Measurements from ENCODE around the gene RAD51.

Gene RAD51

DNA sequence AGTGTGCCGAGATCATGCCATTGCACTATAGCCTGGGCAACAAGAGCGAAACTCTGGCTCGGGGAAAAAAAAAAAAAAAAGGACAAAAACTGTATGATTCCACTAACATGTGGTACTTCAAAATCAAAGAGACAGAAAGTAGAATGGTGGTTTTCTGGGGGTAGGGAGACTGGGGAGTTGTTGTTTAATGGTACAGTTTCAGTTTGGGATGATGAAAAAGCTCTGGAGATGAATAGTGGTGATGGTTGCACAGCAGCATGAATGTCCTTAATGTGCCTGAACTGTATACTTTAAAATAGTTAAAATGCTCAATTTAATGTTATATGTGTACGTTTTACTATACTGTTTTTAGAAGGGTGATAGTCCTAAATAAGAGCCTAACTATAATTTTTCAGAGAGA lies 27.4 kb downstream of the RAD51 start:
- no peak for DNase-seq (ENCODE audit: low read depth)

GRCh38 chr15:40722934-40723333 lies 28.0 kb downstream of the RAD51 start:
- DNase-seq (ENCODE audit: low read depth), result no peak

DNA sequence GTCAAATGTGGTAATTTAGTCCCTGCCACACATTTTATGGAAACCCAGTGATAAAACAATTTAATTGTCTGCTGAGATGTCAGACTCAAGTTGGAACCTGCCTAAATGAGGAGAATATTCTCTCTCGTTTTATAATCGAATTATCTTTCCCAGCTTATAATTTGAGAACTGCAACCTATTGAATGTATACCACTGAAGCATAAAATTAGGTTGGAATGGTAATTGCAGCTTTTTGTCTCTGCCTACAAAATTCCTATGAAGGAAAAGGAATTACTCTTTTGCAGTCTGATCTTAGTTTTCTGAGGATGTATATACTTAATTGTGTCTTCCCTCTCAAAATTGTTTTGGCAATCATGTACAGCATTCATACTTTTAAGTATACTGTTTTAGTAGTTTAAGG lies 28.9 kb downstream of the RAD51 start:
- DNase-seq (ENCODE audit: low read depth), result no peak

GRCh38 chr15:40731034-40731433 lies 36.1 kb downstream of the RAD51 start:
- DNase-seq (ENCODE audit: low read depth), result no peak

GRCh38 chr15:40736575-40736974 lies 41.6 kb downstream of the RAD51 start:
- DNase-seq (ENCODE audit: low read depth), result no peak

- DNase-seq (ENCODE audit: low read depth), result no peak
Measured at GRCh38 chr15:40737048-40737447, 42.1 kb downstream of the RAD51 start.

GRCh38 chr15:40739047-40739446 lies 44.1 kb downstream of the RAD51 start:
- DNase-seq (ENCODE audit: low read depth), result no peak

- no peak for DNase-seq (ENCODE audit: low read depth)
Measured at GRCh38 chr15:40739854-40740253, 44.9 kb downstream of the RAD51 start.

DNA sequence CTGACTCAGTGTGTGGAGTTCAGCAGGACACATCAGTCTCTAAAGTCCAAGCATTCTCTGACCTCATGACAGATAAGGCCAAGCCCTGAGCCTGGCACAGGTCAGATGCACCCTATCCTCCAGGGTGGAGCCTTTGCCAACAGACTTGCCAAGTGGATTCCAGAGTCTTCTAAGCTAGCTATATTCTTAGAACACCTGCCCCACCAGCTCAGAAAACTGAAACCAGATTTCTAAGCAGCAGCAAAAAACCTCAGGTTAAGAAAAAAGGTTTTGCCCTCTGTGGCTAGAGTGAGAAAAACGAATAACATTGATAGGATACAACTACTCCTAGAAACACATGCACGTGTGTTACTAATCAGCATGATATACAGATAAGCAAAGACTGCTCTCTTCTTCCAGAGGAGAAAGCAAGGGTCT lies 48.5 kb downstream of the RAD51 start:
- DNase-seq (ENCODE audit: low read depth), result no peak

GRCh38 chr15:40743921-40744814 lies 49.2 kb downstream of the RAD51 start:
- DNase-seq (ENCODE audit: low read depth), result no peak

DNA sequence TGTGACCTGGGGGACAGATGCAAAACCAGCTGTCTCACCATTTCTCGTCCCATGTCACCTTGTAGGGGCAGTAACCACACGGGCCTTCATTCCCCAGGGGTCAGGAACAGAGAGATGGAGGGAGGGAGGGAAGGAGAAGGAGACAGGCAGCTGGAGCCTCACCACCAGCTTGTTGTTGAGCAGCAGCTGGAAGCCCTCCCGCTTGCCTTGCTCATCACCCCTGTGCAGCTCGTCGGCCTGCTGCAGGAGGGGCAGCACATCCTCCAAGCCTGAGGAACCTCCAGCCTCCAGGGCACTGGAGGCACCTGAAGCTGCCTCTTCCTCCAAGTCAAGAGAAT lies 49.8 kb downstream of the RAD51 start:
- no peak for DNase-seq (ENCODE audit: low read depth)

- DNase-seq (ENCODE audit: low read depth), result no peak
Measured at GRCh38 chr15:40746916-40747418, 52.0 kb downstream of the RAD51 start.

GRCh38 chr15:40747685-40748631 lies 53.0 kb downstream of the RAD51 start:
- DNase-seq (ENCODE audit: low read depth), result no peak

GRCh38 chr15:40749151-40749630 lies 54.2 kb downstream of the RAD51 start:
- no peak for DNase-seq (ENCODE audit: low read depth)

DNA sequence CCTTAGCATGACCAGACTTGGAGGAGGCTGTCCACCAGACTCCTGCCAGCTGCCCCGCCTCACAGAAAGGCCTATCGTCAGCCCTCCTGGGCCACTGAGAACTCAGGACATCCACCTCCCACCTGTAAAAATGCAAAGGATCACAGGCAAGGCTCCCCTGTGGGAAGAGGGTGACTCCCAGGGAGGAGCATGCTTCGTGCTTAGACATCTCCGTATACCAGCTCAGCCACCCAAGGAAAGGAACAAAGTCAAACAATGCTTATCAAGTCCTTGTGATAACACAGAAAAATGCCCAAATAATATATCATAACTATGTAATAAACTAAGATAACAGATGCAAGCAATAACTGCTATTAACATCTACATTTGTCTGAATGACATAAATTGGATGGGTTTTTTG lies 55.9 kb downstream of the RAD51 start:
- no peak for DNase-seq (ENCODE audit: low read depth)

DNA sequence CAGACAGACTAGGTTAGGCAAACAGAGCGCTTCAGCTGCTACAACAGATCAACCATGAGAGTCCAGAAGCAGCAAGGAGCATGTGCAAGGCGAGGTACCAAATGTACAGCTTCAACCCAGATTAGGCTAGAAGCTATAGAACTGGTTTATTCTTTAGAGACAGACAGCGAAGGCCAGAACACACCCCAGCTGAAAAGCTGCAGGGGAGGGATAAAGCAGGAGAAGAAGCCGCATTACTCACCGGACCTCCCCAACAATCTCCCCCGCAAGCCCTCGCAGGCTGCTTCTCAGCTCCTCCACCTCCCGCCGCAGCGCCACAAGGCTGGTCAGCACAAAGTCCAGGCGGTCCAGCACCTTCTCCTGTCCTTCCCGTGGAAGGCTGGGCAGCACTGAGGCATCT lies 56.8 kb downstream of the RAD51 start:
- no peak for DNase-seq (ENCODE audit: low read depth)

GRCh38 chr15:40754574-40754882 lies 59.6 kb downstream of the RAD51 start:
- no peak for DNase-seq (ENCODE audit: low read depth)

DNA sequence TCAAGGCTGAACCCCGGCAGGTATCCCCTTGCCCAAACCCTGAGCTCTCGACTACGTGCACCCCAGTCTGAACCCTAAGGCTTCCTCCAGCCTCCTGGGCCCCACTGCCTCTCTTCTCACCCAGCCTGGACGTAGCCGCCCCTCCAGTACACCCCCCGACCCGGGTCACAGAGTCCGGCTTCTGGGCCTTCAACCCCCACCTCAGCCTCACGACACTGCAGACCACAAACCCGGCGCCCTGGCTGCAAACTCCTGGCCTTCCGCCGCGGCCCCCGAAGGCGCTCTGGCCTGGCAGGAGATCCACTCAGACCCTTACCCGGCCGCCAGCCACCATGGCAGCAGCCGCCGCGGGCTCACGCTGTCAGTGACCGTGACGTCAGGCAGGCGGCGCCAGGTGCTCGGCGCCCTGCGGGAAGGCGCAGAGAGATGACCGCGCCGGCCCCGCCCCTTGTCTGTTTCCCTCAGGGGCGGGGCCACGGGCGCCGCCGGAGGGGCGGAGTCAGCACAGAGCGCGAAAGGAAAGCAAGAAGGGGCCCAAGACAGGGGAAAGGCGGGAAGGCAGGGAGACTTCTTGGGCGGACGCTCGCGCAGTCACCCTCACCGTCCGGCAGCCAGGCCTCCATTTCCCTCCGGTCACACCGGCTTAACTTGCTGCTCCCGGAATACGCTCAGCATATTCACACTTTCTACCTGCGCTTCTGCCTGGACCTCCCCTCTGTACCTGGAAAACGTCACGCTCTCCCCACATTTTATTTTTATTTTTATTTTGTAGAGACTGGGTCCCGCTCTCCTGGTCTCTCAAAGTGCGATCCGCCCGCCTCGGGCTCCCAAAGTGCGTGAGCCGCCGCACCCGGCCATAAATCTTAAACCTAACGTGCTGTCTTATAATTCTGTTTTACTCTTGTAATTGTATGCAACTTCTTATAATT lies 60.2 kb downstream of the RAD51 start, which contains the start of gene RMDN3:
RMDN3 (minus strand) TSS at position 372 of the 929 bp plus-strand sequence. CDS start 471 bp downstream, outside the sequence.
- DNase-seq (ENCODE audit: low read depth), result no peak

- no peak for DNase-seq (ENCODE audit: low read depth)
Measured at GRCh38 chr15:40755812-40756208, 60.8 kb downstream of the RAD51 start.

- no peak for DNase-seq (ENCODE audit: low read depth)
Measured at GRCh38 chr15:40756938-40757337, 62.0 kb downstream of the RAD51 start.

- DNase-seq (ENCODE audit: low read depth), result no peak
Measured at GRCh38 chr15:40759961-40760360, 65.0 kb downstream of the RAD51 start.

All from non-pigmented ciliary epithelial cell (primary cell).